Stimulated activated CD4-positive, alpha-beta T cell treated with anti-CD3 and anti-CD28 coated beads, Interleukin-2, amount 100 ng/mL, for 4 hours (primary cell): ENCODE data around the gene SERPINA1.

Experiments used
- DNase-seq: peaks from one replicate; pipeline ENCODE4 v3.0.0-alpha.2; 2020; ENCODE audit warnings: low read depth

Gene SERPINA1

DNA sequence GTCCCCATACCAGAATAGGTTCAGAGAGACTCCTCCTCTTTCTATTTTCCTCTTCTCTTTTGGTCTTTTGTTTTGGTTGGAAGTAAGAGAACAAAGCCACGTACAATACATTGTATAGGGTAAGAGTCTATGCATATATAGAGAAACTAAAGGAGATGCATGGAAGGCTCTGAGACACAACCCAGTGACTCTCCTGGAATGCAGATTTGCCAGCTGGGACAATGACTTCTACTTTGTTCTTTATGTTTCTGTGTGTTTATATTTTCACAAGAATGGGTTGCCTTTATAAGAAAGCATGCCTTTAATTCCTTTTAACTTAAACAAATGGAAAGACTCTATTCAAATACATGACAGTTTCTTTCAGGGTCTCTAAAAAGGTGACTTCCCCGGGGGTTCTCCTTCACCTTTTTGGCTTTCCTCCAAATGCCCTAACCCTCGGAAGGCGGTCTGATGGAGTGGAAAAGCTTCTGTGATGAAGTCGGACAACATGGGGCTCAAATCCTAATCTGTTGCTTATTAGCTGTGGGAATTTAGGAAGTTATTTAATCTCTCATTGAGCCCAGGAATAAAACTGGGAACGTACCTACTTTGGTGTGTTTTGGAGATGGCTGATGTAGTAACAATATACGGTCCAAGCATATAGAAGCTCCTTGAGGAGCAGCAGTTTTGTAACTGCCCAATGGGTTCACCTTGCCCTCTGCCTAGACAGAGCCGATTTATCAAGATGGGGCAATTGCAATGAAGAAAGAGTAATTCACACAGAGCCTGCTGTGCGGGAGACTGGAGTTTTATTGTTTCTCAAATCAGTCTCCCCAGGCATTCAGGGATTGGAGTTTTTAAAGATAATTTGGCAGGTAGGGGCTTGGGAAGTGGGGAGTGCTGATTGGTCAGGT lies 9.1 kb upstream of the SERPINA1 start:
- no peak for DNase-seq

DNA sequence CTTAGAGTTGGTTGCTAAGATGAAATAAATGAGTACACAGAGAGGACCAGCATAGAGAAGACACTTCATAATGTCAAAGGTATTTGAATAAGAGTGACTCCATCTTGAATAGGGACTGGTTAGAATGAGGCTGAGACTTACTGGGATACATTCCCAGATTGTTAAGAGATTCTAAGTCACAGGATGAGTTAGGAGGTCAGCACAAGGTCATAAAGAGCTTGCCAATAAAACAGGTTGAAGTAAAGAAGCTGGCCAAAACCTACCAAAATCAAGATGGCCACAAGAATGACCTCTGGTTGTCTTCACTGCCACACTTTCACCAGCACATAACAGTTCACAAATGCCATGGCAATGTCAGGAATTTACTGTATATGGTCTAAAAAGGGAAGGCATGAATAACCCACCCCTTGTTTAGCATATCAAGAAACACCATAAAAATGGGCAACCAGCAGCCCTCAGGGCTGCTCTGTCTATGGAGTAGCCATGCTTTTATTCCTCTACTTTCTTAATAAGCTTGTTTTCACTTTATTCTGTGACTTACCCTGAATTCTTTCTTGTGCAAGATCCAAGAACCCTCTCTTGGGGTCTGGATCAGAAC lies 8.3 kb upstream of the SERPINA1 start:
- DNase-seq = no peak

DNA sequence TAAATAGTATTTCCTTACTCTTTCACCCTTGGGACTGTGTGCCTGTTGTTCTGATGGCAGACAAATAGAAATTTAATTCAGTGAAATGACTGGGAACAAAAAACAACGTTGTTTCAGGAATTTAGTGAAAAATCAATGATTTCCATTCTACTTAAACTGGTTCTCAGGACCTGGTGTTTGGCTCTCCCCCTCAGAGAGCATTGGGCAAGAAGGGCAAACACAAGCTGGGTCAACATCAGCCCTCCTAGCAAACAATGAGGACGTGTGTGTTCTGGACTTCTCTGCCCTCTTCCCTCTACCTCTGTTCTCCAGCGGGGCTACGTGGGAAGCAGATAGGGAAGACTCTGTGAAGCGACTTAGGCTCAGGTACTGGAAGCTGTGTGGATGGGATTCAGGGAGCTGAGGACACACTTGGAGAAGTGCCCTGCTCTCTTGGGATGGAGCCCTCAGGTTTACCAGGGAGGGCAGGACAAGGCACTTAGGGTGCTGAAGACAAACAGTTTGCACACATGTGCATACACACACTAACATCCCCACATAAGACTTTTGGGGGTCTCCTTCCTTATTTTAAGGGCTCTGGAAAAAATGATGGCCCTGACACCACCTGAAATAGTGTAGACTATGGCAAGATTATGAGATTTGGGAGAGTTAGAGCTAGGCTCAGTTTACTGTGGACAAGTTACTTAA lies 7.6 kb upstream of the SERPINA1 start:
- DNase-seq = no peak

- DNase-seq = no peak
Measured at GRCh38 chr14:94395282-94395887, 7.0 kb upstream of the SERPINA1 start.

GRCh38 chr14:94394581-94395207 lies 6.3 kb upstream of the SERPINA1 start:
- DNase-seq = no peak

DNA sequence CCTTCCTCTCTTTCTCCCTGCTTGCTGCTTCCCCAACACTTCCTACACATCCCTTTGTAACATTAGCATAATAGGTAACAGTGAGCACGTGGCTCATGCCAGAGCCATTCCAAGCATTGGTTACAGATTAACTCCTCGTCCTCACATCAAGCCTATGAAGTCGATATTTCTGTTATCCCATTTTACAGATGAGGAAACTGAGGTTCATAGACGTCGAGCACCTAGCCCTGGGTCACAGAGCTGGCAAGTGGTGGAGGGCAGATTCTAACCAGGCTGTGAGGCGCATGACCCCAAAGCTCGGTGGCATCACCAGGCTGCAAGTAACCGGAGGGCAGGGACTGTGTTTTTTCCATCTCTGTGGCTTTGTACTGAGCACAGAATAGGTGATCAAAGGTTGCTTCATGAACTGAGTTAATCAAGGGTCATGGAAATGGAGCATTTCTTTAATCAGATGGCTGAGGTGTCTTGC lies 5.7 kb upstream of the SERPINA1 start:
- DNase-seq = no peak

- DNase-seq = no peak
Measured at GRCh38 chr14:94393474-94393873, 5.1 kb upstream of the SERPINA1 start.

DNA sequence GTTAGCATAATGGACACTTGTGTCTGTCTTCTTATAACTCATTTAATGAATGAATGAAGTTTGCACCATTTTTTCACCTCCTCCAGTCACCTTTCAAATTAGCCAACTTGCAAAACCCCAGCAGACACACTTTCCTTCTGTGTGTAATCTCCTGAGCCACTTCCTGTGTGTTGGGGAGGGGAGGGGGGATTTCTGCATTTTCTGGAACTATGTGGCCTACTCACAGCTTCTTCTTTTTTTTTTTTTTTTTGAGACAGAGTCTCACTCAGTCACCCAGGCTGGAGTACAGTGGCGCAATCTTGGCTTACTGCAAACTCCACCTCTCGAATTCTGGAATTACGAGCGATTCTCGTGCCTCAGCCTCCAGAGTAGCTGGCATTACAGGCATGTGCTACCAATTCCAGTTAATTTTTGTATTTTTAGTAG lies 4.1 kb upstream of the SERPINA1 start:
- no peak for DNase-seq

GRCh38 chr14:94391281-94391975 lies 3.0 kb upstream of the SERPINA1 start:
- DNase-seq = no peak

DNA sequence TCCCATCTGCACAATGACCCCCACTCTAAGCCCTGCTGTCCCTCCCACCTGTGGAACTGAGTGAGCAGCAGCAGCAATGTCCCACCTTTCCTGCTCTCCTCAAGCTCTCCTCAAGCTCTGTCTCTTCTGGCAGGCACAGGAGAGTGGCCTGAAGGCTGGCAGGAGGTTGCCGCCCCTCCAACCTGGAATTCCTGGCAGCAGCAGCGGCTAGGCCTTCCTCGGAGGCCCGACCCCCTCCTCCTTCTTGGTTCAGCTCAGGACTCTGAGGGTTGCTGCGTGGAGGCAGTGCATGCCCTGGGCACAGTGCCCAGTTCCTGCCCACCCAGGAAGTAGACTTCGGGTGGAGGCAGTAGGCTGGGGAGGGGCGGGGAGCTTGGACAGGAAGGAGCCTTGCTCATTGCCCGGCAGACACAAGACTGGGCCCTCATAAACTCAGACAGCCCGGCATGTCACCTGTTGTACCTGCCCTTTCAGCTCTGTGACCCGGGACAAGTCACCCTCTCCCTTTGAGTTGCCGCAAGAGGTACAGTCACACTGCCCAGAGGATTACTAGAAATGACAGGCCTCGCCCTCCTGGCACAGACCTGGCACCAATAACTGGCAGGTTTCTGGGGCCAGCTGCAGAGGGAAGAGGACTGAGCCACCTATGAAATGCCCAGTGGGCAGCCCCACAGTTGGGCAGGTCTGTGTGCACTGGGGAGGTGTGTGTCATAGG lies 2.1 kb upstream of the SERPINA1 start:
- no peak for DNase-seq

- no peak for DNase-seq
Measured at GRCh38 chr14:94389731-94390371, 1.4 kb upstream of the SERPINA1 start.

DNA sequence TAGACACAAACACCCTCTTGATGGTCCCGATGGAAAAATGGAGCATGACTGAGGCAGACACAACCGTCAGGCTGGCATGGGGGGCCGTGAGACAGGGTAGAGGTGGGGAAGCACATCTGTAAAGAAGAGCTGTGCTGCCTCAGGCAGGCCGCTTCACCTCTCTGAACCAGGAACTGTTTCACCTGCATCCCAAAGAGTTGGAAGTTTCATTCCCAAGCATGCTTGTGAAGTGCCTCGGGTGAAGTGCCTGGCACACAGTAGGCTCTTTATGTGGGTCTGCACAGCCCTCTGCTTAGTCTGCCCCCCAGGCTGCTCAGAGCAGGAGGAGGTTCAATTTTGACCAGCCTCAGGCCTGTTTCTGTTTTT lies 685 bp upstream of the SERPINA1 start:
- no peak for DNase-seq

DNA sequence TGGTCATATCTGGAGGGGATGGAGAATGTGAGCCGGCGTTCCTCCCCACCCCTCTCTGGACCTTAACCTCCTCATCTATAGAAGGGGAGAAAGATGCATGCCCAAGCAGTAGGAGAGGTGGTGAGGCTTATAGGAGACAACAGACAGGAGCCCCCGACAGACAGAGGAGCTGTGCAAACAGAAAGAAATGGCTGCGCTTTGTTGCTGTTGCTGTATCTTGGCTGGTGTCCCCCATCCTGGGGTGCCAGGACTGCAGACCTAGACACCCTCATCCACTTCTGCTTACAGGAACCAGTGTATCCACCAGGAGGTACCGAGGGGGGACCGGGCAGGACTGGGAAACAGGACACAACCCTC lies 397 bp downstream of the SERPINA1 start:
- DNase-seq = no peak

DNA sequence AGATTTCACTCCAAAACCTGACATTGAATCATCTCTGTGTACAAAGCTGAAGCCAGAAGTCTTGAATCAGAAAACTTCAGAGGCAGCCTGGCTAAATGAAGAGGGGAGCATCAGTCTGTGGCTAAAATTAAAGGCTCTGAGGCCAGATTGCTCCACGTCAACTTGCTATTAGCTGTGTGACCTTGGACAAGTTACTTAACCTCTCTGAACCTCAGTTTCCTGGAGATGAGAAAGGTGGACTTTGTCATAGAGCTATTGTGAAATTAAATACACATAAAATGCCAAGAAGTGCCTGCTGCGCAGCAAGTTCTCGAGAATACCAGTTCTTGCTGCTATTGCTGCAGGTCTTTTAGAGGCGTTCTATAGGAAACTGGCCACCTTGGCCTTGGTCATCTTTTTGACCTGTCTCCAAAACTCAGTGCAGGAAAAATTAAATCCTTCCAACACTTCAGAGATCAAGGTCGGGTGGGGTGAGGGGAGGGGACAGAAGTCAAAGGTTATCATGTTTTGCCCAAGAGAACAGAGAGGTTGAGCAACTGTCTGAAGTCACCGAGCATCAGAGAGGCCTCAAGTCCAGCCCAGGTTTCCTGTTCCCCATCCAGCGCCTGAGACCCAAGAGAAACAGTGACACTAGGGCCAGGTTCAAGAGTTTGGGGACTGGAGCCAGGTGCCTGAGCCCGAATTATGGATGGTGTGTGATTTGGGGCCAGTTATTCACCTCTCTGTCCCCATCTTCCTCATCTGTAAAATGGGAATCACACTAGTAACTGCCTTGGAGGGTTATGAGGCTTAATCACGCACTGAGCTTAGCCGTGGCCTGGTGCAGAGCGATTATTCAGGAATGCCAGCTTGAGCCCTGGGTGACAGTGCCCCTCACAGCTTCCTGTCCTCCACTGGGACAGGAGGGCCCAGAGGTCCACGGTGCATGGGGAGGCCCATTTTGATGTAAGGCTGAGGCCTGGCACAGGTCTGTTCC lies 1.1 kb downstream of the SERPINA1 start:
- DNase-seq = no peak

DNA sequence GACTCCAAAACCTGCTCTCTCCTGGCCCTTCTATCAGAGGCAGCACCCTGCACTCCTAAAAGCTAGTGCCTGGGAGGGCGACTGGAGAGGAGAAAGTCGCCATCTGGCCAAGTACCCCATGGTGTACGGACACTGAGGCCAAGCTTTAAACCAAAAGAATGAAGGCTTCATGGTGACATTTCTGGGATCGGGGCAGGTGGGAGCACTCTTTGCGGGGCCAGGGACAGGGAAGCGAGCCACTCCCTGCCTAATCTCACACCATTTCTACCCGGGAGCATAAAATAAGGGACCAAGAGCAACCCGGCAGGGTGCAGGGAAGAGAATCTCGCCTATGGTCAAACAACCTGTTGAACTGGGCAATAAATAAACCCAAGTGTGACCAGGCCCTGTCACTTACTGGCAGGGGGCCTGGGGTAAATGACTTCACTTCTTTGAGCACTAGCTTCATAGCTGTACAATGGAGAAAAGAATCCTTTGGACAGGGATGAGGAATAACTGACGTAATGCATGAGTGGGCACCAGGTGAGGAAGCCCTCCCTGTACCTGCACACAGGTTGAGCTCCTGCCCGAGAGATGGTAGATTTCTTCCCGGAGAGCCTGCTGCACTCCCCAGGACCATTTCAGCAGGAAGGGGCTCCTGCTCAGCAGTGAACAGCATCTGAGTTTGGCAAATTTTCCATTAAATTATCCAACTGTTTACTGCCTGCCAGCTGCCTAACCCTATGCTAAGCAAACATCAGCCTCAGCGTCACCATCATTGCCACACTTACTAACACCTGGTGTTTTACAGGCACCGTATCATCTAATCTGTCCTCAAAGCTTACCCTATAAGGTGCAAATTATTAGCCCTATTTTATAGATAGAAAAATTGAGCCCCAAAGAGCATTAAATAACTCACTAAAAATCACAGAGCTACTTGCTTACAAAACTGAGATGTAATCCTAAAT lies 2.0 kb downstream of the SERPINA1 start:
- no peak for DNase-seq

GRCh38 chr14:94385553-94386057 lies 2.8 kb downstream of the SERPINA1 start:
- no peak for DNase-seq

- no peak for DNase-seq
Measured at GRCh38 chr14:94384342-94384741, 4.1 kb downstream of the SERPINA1 start.

- no peak for DNase-seq
Measured at GRCh38 chr14:94383777-94384176, 4.6 kb downstream of the SERPINA1 start.
